ENCODE measurements around the gene MLLT10. TPM values are rescaled to one million over a fixed set of nuclear protein-coding genes. Genes with fewer than 3 reads are reported as not detected.

MLLT10 gene
- total RNA-seq, 2 experiments from 2014 or later: 38.4 to 40.1 TPM

DNA sequence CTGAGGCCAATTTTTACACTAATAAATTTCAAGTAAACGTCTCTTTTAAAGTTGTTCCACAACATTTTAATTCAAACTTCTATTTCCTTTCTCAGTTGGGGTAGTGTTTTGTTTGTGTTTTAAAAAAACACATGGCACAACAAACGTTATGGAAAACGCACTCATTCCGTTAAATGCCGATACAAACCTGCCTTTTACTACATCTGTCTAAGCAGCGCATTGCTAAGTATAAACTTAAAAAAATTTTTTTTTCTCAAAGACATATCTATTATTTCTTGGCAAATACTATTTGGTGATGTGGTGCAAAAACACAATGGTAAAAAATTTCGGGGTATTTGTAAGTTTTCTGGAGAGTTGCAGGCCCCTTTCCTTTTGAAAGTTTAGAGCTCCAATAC lies 9.9 kb upstream of the MLLT10 start:
- POLR2A ChIA-PET: no interaction called here
- CTCF ChIA-PET: no interaction called here

DNA sequence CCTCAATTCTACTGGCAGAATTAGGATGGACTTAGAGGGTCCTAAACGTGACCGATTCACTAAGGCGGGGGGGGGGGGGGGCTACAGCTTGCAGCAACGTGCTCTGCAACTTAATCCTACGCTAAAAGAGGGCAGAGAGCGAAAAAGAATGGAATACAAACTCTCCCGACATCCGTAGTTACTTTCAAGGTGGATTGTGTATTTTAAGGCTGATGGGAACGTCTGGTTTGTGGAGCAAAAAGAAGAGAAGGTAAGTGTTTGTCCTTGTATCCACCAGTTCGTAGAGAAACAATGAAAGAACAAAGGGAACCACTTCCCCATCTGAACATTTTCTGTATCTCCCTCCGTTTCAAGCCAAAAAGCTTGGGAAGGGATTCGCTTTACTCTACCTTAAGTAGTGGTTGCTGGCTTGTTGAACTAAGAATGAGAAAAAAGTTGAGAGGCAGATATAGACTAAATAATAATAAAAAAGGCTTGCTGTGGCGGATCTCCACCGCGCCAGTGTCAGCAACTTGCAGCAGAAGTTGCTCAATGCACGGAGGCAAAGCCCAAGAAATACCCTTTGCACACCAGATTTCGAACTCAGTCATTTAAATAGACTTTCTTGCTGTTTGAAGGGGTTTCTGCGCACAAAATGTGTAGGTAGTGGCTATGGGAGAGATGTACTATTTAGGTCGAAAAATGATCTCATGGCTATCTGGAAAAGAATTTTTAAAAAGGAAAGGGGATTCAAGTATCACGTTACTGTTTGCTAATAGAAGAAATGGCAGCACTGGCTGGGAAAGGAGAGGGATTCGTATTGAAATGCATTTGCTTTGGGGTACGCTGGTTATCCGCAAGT lies 9.3 kb upstream of the MLLT10 start:
- ChIA-PET CTCF (interaction anchor here (0.7 to 1.2 kb wide), 2 partner anchors 29 to 951 kb away, joined by 4 to 5 read pairs; no protein-coding TSS in a partner anchor), POLR2A (interaction anchor here (0.9 kb wide), 1 partner anchor 29 kb away, joined by 3 read pairs; no protein-coding TSS in a partner anchor)

- CTCF ChIA-PET: interaction anchor here (0.7 to 1.2 kb wide), 2 partner anchors 30 to 950 kb away, joined by 4 to 5 read pairs; no protein-coding TSS in a partner anchor
- POLR2A ChIA-PET: interaction anchor here (0.9 kb wide), 1 partner anchor 30 kb away, joined by 3 read pairs; no protein-coding TSS in a partner anchor
These were observed 8.5 kb upstream of the MLLT10 start, which contains the start of gene SKIDA1 for GRCh38 chr10:21525367-21526187. SKIDA1 (minus strand) TSS chr10:21525682; CDS start chr10:21517822, 7,860 bp downstream.

DNA sequence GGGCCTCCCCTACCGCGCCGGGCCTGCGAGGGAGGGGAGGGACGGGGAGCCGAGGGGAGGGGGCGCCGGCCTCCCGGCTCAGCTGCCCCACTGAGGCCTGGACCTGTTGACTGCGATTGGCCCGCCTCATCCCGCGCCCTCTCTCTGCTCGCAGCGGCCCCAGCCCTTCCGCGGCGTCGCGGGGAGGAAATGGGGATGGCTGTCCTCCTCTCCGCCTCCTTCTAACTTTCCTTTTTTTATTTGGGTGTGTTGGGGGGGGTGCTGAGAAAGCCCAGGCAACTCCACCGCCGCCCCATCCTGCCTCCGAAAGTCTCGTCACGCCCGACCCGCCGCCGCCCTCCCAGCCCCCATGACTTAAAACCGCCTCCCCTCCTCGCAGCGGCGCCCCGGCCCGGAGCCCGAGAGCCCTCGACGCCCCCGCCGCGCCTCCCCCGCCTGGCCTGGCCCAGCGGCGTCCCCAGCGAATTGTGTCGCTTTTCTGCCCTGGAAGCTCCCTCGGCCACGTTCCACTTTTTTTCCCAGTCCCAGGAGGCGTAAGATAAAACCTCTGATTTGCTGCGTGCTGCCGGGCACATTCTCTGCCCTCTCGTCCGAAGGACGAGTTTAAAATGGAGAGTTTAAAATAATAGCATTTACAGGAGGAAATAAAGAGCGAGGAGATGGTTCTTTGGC lies 7.7 kb upstream of the MLLT10 start:
- ChIA-PET CTCF (interaction anchor here (1.2 to 1.4 kb wide), 2 partner anchors 8 to 31 kb away, joined by 5 to 6 read pairs; no protein-coding TSS in a partner anchor), POLR2A (interaction anchor here (0.6 to 0.9 kb wide), 3 partner anchors 26 to 56 kb away, joined by 3 to 4 read pairs (median 3); no protein-coding TSS in a partner anchor)

DNA sequence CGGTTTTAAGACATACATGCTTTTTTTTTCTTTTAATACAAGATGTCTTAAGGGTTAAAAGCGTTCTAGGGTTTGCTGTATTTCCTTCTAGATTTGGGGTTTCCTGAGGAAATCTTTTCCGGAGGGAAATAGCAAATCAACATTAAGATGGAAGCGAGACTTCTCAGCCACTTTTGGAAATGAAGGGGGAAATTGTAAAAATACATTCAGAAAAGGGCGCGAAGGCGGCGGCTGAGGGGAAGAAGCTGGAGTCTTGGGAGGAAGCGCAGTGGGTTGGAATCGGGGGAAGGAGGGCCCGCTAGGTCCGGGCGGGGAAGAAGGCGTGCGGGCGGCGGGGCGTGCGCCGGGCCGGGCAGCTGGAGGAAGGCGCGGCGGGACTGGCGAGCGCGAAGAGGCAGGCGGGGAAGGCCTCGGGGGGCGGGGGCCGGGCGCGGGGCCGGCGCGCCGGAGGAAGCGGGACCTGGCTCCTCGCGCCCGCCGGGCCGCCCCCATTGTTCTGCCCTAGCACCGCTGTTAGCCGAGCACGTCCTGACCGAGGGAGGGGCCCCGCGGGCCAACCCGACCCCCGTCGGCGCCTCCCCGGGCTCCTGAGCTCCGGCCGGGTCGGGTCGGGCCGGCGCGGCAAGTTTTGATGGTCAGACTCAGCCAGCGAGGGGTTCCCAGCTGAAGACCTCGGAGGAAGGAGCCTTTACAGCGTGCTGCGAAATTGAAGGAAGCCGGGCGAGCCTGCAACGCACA lies 7.0 kb upstream of the MLLT10 start:
- POLR2A ChIA-PET: interaction anchor here (0.6 to 0.7 kb wide), 4 partner anchors 11 to 732 kb away, joined by 3 to 7 read pairs (median 4); no protein-coding TSS in a partner anchor

GRCh38 chr10:21527598-21528235 lies 6.3 kb upstream of the MLLT10 start:
- POLR2A ChIA-PET: interaction anchor here (0.6 to 0.7 kb wide), 2 partner anchors 11 to 731 kb away, joined by 3 to 7 read pairs; no protein-coding TSS in a partner anchor
- CTCF ChIA-PET: interaction anchor here (1.4 kb wide), 1 partner anchor 9 kb away, joined by 6 read pairs; no protein-coding TSS in a partner anchor

More for the DNA sequence above, 7.0 kb upstream of the MLLT10 start:
- CTCF ChIA-PET: interaction anchor here (1.4 kb wide), 1 partner anchor 9 kb away, joined by 6 read pairs; no protein-coding TSS in a partner anchor

GRCh38 chr10:21528236-21529031 lies 5.6 kb upstream of the MLLT10 start:
- ChIA-PET CTCF (interaction anchor here (0.6 to 1.6 kb wide), 2 partner anchors 9 to 53 kb away, joined by 3 to 4 read pairs; no protein-coding TSS in a partner anchor), POLR2A (no interaction called here)

DNA sequence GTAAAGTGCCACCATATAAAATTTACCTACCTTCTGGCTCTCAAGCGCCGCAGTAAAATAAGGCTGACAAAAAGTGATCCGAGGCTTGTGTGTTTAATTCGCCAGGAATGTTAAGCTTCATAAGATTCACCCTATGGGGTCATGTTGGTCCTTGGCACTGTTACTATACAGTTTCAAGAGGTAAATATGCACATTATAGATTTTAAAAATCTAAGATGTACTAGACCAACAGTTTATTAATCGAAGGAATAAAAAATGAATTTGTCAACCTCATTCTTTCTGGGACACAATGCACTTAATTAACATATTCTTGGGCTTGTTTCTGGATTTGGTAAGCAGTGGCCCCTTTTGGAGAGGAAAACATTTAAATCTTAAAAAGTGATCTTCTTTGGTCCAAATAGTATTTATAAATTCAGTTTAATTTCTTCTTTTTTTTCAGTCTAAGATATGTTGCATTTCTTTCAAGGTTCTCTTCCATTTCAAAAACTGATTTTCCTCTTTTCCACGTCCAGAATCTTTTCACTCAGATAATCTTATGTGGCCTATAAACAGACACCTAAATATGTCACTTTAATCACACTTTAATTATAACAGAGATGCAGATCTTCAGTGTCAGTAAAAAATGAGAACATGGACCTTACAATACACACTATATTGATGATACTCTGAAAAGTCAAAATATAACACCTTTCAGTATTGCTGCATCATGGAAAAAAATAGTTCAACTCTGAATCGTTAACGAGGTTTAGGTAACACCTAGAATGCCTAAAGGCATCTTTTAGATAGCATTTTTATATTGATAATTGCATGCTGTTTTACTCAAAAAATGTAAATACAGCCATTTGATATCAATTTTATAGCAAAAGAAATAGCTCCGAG lies 4.8 kb upstream of the MLLT10 start:
- ChIA-PET CTCF (interaction anchor here (0.6 to 1.6 kb wide), 2 partner anchors 9 to 52 kb away, joined by 3 to 4 read pairs; no protein-coding TSS in a partner anchor), POLR2A (no interaction called here)

DNA sequence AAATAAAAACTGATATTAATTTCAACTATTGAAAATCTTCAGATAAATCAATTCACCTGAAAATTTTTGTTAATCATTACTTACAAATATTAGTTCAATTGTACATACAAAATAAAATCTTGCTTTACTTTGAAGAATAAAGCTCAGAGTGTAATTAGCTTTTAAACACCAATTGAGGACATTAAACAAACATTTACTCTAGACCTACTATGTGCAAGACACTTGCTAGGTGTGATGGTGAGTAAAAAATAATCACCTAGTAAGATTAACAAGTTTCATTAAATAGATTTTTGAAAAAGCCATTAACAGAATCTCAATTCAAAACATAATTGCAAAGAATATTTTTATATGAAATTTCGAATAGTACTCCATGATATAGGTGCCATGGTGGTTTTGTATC lies 3.9 kb upstream of the MLLT10 start:
- CTCF ChIA-PET: interaction anchor here (1.6 kb wide), 1 partner anchor 10 kb away, joined by 4 read pairs; no protein-coding TSS in a partner anchor
- POLR2A ChIA-PET: no interaction called here

GRCh38 chr10:21530641-21531040 lies 3.4 kb upstream of the MLLT10 start:
- ChIA-PET POLR2A (no interaction called here), CTCF (no interaction called here)

DNA sequence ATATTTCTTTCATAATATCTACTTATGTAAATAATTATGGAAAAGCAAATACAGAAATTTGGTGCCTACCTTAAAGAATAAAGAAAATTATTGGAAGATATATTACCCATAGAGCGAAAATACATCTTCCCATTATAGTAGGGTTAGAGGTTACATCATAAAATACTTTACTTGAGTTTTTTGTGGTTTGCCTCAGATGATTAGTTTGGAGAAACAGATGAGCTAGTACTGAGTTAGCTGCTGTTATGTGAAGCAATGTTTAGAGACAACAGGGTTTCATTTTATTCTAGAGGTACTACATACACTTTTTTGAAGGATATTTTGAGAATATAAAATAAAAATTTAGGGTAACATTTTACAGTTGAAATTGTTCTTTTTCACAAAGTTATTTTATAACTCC lies 2.9 kb upstream of the MLLT10 start:
- ChIA-PET POLR2A (no interaction called here), CTCF (no interaction called here)

- CTCF ChIA-PET: interaction anchor here (0.8 to 0.9 kb wide), 2 partner anchors 14 to 37 kb away, joined by 3 read pairs; no protein-coding TSS in a partner anchor
These were observed 1.2 kb upstream of the MLLT10 start for GRCh38 chr10:21532694-21533466.

DNA sequence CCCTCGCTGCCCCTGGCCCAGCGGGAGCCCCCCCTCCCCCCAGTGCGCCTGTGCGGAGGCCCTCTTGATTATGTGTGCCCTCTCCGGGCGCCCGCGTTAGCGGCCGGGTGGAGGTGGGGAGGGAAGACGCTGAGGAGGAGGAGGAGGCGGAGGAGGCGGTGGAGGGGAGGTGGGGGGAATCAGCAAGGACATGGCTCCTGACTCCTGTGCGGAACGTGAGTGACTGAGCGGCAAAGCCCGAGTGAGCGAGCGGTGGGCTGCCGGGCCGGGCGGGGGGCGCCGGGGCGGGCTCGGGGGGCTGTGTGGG lies 201 bp downstream of the MLLT10 start:
- POLR2A ChIA-PET: no interaction called here
- CTCF ChIA-PET: no interaction called here

More at GRCh38 chr10:21532694-21533466, 1.2 kb upstream of the MLLT10 start:
- POLR2A ChIA-PET: interaction anchor here (0.6 kb wide), 1 partner anchor 15 kb away, joined by 3 read pairs; no protein-coding TSS in a partner anchor

- ChIA-PET CTCF (no interaction called here), POLR2A (no interaction called here)
These were observed 817 bp downstream of the MLLT10 start for GRCh38 chr10:21534604-21535493.

All from activated CD8-positive, alpha-beta memory T cell treated with anti-CD3 and anti-CD28 coated beads for 36 hours (primary cell).